K562 (cell line): ENCODE data around the gene FGFBP2. TPM values are rescaled to one million over a fixed set of nuclear protein-coding genes. Genes with fewer than 3 reads are reported as not detected.

Experiments
- ATAC-seq: fragments of 200-7000 bp; cut with Tn5 transposase; 3 replicates; pipeline ENCODE4 v1.9.1; 2020; ENCODE audit warnings: moderate library complexity
- BruUV-seq: library from RNA; stranded (reverse); fragments of 400-500 nt; replicated peaks from 2 replicates; lab custom pipeline; 2021; lab: Mats Ljungman, UMichigan
- CTCF ChIA-PET: fragments of 300-600 bp; formaldehyde crosslinking; extraction: SDS; loops from one replicate; lab custom pipeline; 2021; ENCODE audit warnings: low intra/inter-chr PET ratio; lab: Yijun Ruan, JAX
- POLR2A ChIA-PET: fragments of 300-600, 350-650 bp; sonication (Branson Sonifier 250); formaldehyde crosslinking; extraction: SDS; loops from one replicate; lab custom pipeline; 2021; ENCODE audit warnings: antibody characterized with exemption, inconsistent platforms; lab: Yijun Ruan, JAX
- DNase-seq, 4 experiments: peaks; one replicate each; pipeline versions ENCODE4 v3.0.0 to v3.0.0-alpha.2; 2011 to 2018; ENCODE audit warnings: low spot score in 3 of 4, mixed read lengths in 3 of 4; ENCODE audit errors: extremely low read depth in 1 of 4
- FAIRE-seq: peaks from 2 replicates; lab custom pipeline; 2011; peaks lifted over from hg19 to GRCh38; lab: Jason Lieb, UNC
- H2AFZ ChIP-seq: 2 replicates; pipeline ENCODE4 v1.6.0; 2011; ENCODE audit warnings: low read depth, low read length, control low read depth, inconsistent platforms
- H3K27ac ChIP-seq: fragments of 200-600 bp; 3 replicates; pipeline ENCODE4 v1.8.0; 2011; ENCODE audit warnings: low read depth, mild to moderate bottlenecking, control low read depth, inconsistent platforms, low read length, moderate library complexity, mixed read lengths; ENCODE audit errors: extremely low read depth
- H3K27me3 ChIP-seq, 2 experiments: fragments of 300-600 bp in 1 of 2; 2 replicates in 1 of 2; 3 replicates in 1 of 2; pipeline versions ENCODE4 v1.6.0 to v1.8.0; 2011; ENCODE audit warnings: inconsistent platforms in 2 of 2, low read length in 2 of 2, mild to moderate bottlenecking in 1 of 2, mixed read lengths in 1 of 2, moderate library complexity in 1 of 2; ENCODE audit not compliant: control insufficient read depth in 2 of 2, insufficient read depth in 2 of 2
- H3K36me3 ChIP-seq: fragments of 300-600 bp; 3 replicates; pipeline ENCODE4 v1.8.0; 2011; ENCODE audit warnings: mild to moderate bottlenecking, low read length, inconsistent platforms; ENCODE audit not compliant: control insufficient read depth, insufficient read depth
- H3K4me1 ChIP-seq, 2 experiments: fragments of 200-600 bp in 1 of 2; replicated peaks in 1 of 2; 2 replicates in 1 of 2; 3 replicates in 1 of 2; pipeline versions ENCODE4 v1.5.1 to v1.8.0; 2011; ENCODE audit warnings: inconsistent platforms in 2 of 2, low read length in 2 of 2, mild to moderate bottlenecking in 1 of 2, mixed read lengths in 1 of 2, moderate library complexity in 1 of 2; ENCODE audit not compliant: control insufficient read depth in 2 of 2, insufficient read depth in 2 of 2
- H3K4me2 ChIP-seq: 2 replicates; pipeline ENCODE4 v1.6.1; 2011; ENCODE audit warnings: low read length, control low read depth, inconsistent platforms, mixed read lengths; ENCODE audit not compliant: insufficient read depth
- H3K4me3 ChIP-seq: fragments of 200-600 bp; sonication (generic), shearing (Covaris generic); 2 replicates; pipeline ENCODE4 v1.5.1; 2016; ENCODE audit warnings: control low read depth, inconsistent platforms
- H3K79me2 ChIP-seq: fragments of 200-600 bp; 3 replicates; pipeline ENCODE4 v1.8.0; 2011; ENCODE audit warnings: low read length, inconsistent platforms; ENCODE audit not compliant: control insufficient read depth, insufficient read depth
- H3K9ac ChIP-seq, 2 experiments: 2 replicates each; pipeline versions ENCODE4 v1.6.0 to v1.6.1; 2011; ENCODE audit warnings: low read depth in 2 of 2, low read length in 2 of 2, control low read depth in 1 of 2, inconsistent platforms in 1 of 2, mild to moderate bottlenecking in 1 of 2, mixed read lengths in 1 of 2; ENCODE audit not compliant: insufficient read depth in 1 of 2
- H3K9me1 ChIP-seq: one replicate; pipeline ENCODE4 v1.6.0; 2011; ENCODE audit warnings: inconsistent platforms, mild to moderate bottlenecking, low read length, moderate library complexity; ENCODE audit not compliant: control insufficient read depth, insufficient read depth
- H3K9me3 ChIP-seq: replicated peaks from 2 replicates; pipeline ENCODE4 v1.5.1; 2011; ENCODE audit warnings: low read depth, low read length, inconsistent platforms; ENCODE audit not compliant: control insufficient read depth, insufficient read depth
- H4K20me1 ChIP-seq: replicated peaks from 2 replicates; pipeline ENCODE4 v1.6.1; 2011; ENCODE audit warnings: low read length, inconsistent platforms, mixed read lengths; ENCODE audit not compliant: control insufficient read depth, insufficient read depth
- HSF4 ChIP-seq: fragments of 250-450 bp; sonication (Bioruptor Pico); IDR thresholded peaks from 2 replicates; pipeline ENCODE4 v2.1.2; 2022; ENCODE audit warnings: mild to moderate bottlenecking, moderate library complexity, borderline replicate concordance
- POU5F1 ChIP-seq: fragments of 150-350 bp; IDR thresholded peaks from 2 replicates; pipeline ENCODE4 v1.6.1; 2014; ENCODE audit warnings: borderline replicate concordance, low read length, low read depth, mild to moderate bottlenecking; ENCODE audit not compliant: partially characterized antibody
- WGBS: fragments of 100-300 bp; shearing (Covaris generic); methylation state at CpG from one replicate; pipeline ENCODE4 v1.1.6; 2016; ENCODE audit warnings: low coverage, mixed read lengths; ENCODE audit not compliant: insufficient coverage; ENCODE audit errors: missing lambda C conversion rate; 5-methylcytosine and 5-hydroxymethylcytosine counted together
- in situ Hi-C: fragments of 300-500 bp; cut with MboI; formaldehyde crosslinking; loops from 4 replicates; pipeline ENCODE4 v1.15.0; 2018; ENCODE audit warnings: inconsistent platforms, mixed read lengths
- intact Hi-C: fragments of 100-400 bp; cut with micrococcal nuclease; formaldehyde crosslinking; loops from 2 replicates; pipeline ENCODE4 v1.14.2; 2022
- polyA plus RNA-seq, 8 experiments: library from polyadenylated mRNA; depleted of rRNA in 4 of 8; stranded (reverse) in 5 of 8; unstranded in 3 of 8; fragments of >200 nt; fragmentation: Nextera tagmentation in 2 of 8; fragmentation: Illumina TruSeq in 1 of 8; extraction: Ambion mirVana in 2 of 8; extraction: Trizol in 1 of 8; gene quantifications; 2 replicates each; pipeline versions ENCODE4 v1.2.1 to v1.2.3, GENCODE V29; 2011 to 2014; ENCODE audit warnings: inconsistent platforms in 1 of 8, missing spikeins in 1 of 8
- total RNA-seq, 7 experiments: library from RNA; depleted of rRNA in 6 of 7; stranded (reverse); fragments of >200 nt in 6 of 7; fragmentation: Illumina TruSeq in 2 of 7; extraction: Trizol in 2 of 7; gene quantifications; 2 replicates each; pipeline versions ENCODE4 v1.2.1 to v1.2.3, GENCODE V29; 2011 to 2021; ENCODE audit warnings: low replicate concordance in 1 of 7
- TF ChIP-seq, protein P1 (sequence below): fragments of 250-450 bp; sonication (Bioruptor Pico); IDR thresholded peaks from 2 replicates; pipeline ENCODE4 v1.4.0; 2020

The FGFBP2 gene
- total and polyA plus RNA-seq, 9 of the 15 experiments (the other 6 are each of a cell fraction or from before 2014, with no cell fraction given): not detected

GRCh38 chr4:15982842-15983524, 20.0 kb upstream of the FGFBP2 start:
- H4K20me1 ChIP-seq: no peaks in the 10 kb centered on the region
- H3K79me2 ChIP-seq: no peaks in the 10 kb centered on the region
- no peaks in the 10 kb centered on the region for H3K4me1 ChIP-seq
- 0% methylated on average over 8 of the region's 8 CpGs for WGBS
- H3K4me2 ChIP-seq: no peak overlapping the region
- POLR2A ChIA-PET: interaction anchor here (0.7 kb wide), 1 partner anchor 847 kb away, joined by 3 read pairs; no protein-coding TSS in a partner anchor
- DNase-seq (no peak), FAIRE-seq (no peak), ATAC-seq (no peak)
- no peak overlapping the region for H3K9ac ChIP-seq
- H3K27me3 ChIP-seq: peaks cover 0 to 19% of the 10 kb centered on the region in 2 experiments; a peak in 3 of 5 replicates
- CTCF ChIA-PET: no interaction called here
- no peak overlapping the region for H2AFZ ChIP-seq
- intact Hi-C loops (no loop called here), in situ Hi-C loops (no loop called here)
- H3K9me3 ChIP-seq: no peaks in the 10 kb centered on the region
- H3K4me3 ChIP-seq: no peak overlapping the region
- H3K9me1 ChIP-seq: no peaks in the 10 kb centered on the region
- no TSS peak for BruUV-seq
- H3K36me3 ChIP-seq: no peaks in the 10 kb centered on the region
- TF ChIP-seq, protein P1, sequence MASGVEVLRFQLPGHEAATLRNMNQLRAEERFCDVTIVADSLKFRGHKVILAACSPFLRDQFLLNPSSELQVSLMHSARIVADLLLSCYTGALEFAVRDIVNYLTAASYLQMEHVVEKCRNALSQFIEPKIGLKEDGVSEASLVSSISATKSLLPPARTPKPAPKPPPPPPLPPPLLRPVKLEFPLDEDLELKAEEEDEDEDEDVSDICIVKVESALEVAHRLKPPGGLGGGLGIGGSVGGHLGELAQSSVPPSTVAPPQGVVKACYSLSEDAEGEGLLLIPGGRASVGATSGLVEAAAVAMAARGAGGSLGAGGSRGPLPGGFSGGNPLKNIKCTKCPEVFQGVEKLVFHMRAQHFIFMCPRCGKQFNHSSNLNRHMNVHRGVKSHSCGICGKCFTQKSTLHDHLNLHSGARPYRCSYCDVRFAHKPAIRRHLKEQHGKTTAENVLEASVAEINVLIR: no peak
- no peak for TF ChIP-seq POU5F1
- TF ChIP-seq HSF4 (CRISPR knock-in tag): no peak
- H3K27ac ChIP-seq: no peak overlapping the region
